GM12891 (cell line): ENCODE measurements around the gene SYCP2L.
A peak's percentile ranks its signal among the peaks of the same experiment; 100 is the strongest.
"Not testable (repeated sequence)": the region's sequence is repeated elsewhere in the genome, so short reads cannot be mapped to it uniquely, and the experiment has no call there.

Experiments used
- DNase-seq: peaks from one replicate; pipeline ENCODE4 v3.0.0; 2011; ENCODE audit warnings: low spot score; ENCODE audit not compliant: insufficient read length
- FAIRE-seq: peaks from 2 replicates; lab custom pipeline; 2011; peaks lifted over from hg19 to GRCh38; lab: Jason Lieb, UNC
- PAX5 ChIP-seq: IDR thresholded peaks from 2 replicates; pipeline ENCODE4 v1.6.1; 2011; ENCODE audit warnings: low read length, moderate library complexity, mild to moderate bottlenecking; ENCODE audit not compliant: insufficient read depth, severe bottlenecking
- POLR2A ChIP-seq: IDR thresholded peaks from 2 replicates; pipeline ENCODE4 v1.6.1; 2011; ENCODE audit warnings: low read depth, low read length, control low read depth
- POLR2AphosphoS5 ChIP-seq: IDR thresholded peaks from 2 replicates; pipeline ENCODE4 v1.6.1; 2011; ENCODE audit warnings: low read depth, low read length, control low read depth
- POU2F2 ChIP-seq: IDR thresholded peaks from 2 replicates; pipeline ENCODE4 v1.6.1; 2011; ENCODE audit warnings: low read depth, mild to moderate bottlenecking, control low read depth, low read length, moderate library complexity
- SPI1 ChIP-seq: IDR thresholded peaks from 2 replicates; pipeline ENCODE4 v1.6.1; 2011; ENCODE audit warnings: low read depth, low read length, control low read depth
- TAF1 ChIP-seq: IDR thresholded peaks from 2 replicates; pipeline ENCODE4 v1.6.1; 2011; ENCODE audit warnings: low read depth, low read length, control low read depth

The SYCP2L gene

DNA sequence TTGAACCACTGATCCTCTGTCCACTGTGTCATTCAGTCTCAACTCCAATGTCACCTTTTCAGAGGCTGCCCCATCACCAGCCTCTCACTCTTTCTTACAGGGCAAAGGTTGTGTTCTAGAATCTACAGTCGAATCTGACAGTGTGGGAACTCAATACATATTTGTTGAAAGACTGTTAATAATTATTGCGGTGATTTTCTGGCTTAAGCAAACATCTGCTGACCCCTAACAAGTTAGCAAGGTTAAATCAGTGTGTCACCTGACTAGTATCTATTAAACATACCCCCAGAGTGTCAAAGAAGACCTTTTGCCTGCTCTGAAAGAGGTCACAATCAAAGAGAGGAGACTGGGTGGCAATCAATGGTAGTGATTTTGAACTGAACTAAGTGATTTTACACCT, 115.3 kb downstream of the SYCP2L start:
- FAIRE-seq = no peak
- TF ChIP-seq TAF1 (no peak), PAX5 (no peak), POU2F2 (no peak), POLR2A (no peak), POLR2AphosphoS5 (no peak), SPI1 (no peak)
- no peak for DNase-seq

DNA sequence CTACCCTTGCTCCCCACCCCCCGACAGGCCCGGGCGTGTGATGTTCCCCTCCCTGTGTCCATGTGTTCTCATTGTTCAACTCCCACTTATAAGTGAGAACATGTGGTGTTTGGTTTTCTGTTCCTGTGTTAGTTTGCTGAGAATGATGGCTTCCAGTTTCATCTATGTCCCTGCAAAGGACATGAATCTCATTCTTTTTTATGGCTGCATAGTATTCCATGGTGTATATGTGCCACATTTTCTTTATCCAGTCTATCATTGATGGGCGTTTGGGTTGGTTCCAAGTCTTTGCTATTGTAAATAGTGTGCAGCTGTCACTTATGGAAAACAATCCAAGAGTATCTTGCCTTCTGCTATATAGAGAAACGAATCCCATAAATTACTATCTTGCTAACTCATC, 116.4 kb downstream of the SYCP2L start:
- not testable (repeated sequence) for FAIRE-seq, DNase-seq

DNA sequence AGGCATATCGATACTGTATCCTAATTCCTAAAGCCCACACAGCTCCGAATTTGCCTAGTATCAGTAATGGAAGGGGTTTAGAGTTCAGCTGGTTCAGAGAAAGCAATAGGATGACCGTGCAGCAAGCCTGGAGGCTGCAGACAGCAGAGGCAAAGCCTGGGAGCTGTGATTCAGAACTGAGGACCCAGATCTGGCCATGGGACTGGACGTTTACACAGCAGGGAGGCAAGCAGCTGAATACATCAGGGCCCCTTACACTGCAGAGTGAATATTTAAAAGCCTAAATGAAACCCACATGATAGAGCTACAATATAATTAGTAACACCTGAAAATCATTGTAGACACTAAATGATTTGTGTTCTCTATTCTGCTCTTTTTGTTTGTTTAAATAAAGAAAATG, 119.2 kb downstream of the SYCP2L start:
- FAIRE-seq (no peak), DNase-seq (no peak)
- no peak for TF ChIP-seq PAX5
- TF ChIP-seq POU2F2 = no peak
- TF ChIP-seq SPI1 = no peak
- TF ChIP-seq POLR2A = no peak

DNA sequence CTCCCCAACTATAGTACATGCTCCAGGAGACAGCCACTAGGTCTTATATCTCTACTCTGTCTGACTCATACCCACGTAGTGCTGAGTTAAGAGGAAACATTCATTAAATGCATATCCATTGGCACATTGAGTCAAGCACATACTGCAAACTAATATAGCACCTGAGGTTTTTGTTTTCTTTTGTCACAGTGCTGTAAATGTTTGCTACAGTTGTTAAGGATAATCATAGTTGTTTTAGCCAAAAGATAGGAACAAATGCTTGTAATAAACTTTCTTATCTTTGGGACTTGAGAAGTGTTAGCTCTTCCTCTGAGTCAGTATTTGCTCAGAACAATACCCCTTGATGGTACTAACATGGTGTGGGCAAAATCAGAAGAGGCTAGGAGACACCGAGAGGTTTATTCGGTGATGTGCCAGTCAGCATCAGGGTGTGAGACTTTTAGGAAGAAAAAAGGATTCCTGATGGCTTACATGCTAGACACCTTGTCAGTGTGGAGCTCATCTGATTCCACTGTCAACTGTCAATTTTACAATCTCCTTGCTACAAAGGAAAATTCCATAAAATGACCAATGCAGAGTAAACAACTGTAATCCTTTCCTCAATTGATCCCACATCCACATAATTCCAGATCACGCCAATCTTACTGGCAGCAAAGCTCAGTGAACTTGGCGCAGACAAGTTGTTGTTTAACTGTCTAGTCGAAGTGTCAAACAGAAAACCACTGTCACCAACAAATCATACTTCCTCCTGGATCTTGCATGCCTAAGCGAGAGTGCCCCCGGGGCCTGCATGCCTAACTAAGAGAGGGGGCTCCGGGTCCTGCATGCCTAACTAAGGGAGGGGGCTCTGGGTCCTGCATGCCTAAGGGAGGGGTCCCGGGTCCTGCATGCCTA, 121.1 kb downstream of the SYCP2L start:
- no peak for FAIRE-seq
- DNase-seq = no peak
- TF ChIP-seq SPI1 (no peak), POLR2AphosphoS5 (no peak), PAX5 (no peak)

DNA sequence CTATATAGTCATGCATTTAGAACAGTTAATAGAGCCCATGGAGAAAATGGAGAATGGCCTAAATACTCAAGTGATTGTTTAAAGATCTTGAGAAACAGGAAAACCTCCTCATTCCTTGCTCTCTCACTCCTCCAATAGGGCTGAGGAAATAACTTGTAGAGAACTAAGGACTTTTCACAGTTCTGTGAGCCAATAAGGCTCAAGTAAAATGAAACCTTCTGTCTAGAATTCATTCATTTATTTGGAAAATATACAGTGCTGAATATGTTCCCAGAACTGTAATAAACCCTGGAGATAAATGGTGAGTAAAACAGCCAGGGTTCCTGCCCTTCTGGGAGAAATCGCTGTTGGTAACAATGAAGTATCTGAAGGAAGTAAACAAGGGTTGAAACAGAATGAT, 122.0 kb downstream of the SYCP2L start:
- FAIRE-seq (no peak), DNase-seq (no peak)
- TF ChIP-seq PAX5 (no peak), POU2F2 (no peak), TAF1 (no peak), POLR2AphosphoS5 (no peak), POLR2A (no peak), SPI1 (no peak)

DNA sequence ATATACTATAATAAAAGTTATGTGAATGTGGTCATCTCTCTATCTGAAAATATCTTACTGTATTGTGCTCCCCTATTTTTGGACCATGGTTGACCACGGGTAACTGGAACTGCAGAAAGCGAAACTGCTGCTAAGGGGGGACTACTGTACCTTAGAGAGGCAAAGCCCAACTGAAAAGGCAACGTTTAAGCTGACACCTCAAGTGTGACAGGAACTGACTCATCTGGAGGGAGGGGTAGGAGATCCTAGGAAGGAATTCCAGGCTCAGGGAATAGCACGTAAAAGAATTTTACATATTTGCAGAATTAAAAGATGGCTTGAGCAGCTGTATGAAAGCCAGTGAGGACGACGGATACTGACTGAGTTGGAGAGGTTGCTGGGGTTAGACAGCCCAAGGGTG, 122.5 kb downstream of the SYCP2L start:
- TF ChIP-seq SPI1 = no peak
- no peak for TF ChIP-seq POLR2AphosphoS5
- TF ChIP-seq POLR2A = no peak
- no peak for TF ChIP-seq POU2F2
- no peak for TF ChIP-seq PAX5
- TF ChIP-seq TAF1 = no peak
- FAIRE-seq = no peak
- peak; percentile 18 for DNase-seq

DNA sequence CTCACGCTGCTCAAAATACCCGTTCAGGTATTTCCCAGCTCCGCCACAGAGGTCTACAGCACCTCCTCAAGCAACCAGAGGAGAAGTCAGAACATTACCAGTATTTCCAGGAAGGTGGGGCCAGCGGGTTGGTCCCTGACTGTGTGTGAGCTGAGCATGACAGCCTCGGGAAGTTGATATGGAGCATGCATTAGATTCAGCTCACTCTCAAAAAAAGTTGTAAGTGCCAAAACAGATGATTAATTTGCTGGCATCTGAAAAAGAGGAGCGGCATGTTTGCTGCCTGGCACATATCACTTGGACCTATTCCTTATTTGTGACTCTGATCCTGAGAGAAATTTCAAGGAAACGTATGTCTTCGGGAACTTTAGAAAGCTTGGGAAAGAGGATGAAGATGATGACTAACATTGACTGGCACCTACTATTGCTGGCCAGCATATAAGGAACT, 125.0 kb downstream of the SYCP2L start:
- no peak for TF ChIP-seq POLR2A
- TF ChIP-seq POLR2AphosphoS5 = no peak
- TF ChIP-seq SPI1 = no peak
- TF ChIP-seq TAF1 = no peak
- no peak for TF ChIP-seq PAX5
- no peak for TF ChIP-seq POU2F2
- FAIRE-seq (no peak), DNase-seq (no peak)

DNA sequence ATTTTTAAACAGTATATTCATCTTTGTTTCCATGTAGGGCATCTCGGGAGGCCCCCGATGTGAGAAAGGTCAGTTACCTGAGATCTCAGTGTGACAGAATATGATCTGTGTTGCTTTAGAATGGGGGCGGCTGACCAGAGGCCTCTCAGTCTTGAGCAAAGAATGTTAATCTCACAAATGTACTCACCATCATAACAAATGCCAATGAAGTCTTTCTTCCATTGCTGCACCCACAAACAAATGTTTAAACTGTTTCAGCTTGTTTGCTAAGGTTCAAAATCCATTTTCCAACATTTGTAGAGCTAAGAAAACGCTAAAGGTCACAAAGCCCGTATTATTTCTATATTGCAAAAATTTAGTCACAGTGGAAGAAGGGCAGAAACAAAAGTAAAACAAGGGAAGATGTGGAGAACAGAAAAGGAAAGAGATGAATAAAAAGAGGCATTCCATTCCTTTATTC, 125.5 kb downstream of the SYCP2L start:
- TF ChIP-seq SPI1 (no peak), TAF1 (no peak), POLR2A (no peak), PAX5 (no peak), POU2F2 (no peak), POLR2AphosphoS5 (no peak)
- FAIRE-seq = no peak

DNA sequence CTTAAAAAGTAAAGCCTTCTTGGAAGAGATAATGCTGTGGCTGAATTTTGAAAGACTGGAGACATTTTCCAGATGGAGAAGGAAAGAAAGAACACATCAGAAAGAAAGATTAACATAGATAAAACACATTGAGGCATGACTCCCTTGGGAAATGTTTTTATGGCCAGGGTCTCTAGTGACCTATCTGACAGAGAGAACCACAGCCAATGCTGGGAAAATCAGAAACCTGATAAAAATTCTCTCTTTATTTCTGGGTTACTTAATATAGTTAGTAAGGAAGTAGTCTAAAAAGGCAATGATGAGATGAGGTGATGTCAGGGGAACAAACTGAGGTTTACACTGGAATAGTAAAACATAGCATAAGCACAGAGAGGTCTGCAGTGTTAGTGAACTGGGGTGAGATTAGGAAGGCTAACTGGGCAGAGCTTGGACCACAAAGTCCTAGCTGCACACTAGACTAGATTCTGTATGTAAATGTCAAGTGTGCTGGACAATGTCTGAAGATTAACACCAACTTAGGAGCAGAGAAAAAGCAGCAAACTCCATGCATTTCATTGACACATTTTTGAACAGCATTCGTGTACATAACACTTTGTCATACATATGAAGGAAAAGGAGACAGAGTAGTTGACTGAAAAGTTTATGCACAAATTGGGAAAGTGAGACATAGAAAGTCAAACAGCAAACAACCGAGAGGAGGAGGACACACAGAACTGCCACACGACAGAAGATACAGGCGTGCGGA, 126.3 kb downstream of the SYCP2L start:
- DNase-seq = no peak
- no peak for FAIRE-seq
- TF ChIP-seq POLR2AphosphoS5 = no peak
- TF ChIP-seq POU2F2 = no peak
- no peak for TF ChIP-seq POLR2A
- no peak for TF ChIP-seq PAX5
- no peak for TF ChIP-seq TAF1
- no peak for TF ChIP-seq SPI1

More for the DNA sequence above, 125.5 kb downstream of the SYCP2L start:
- DNase-seq = no peak

DNA sequence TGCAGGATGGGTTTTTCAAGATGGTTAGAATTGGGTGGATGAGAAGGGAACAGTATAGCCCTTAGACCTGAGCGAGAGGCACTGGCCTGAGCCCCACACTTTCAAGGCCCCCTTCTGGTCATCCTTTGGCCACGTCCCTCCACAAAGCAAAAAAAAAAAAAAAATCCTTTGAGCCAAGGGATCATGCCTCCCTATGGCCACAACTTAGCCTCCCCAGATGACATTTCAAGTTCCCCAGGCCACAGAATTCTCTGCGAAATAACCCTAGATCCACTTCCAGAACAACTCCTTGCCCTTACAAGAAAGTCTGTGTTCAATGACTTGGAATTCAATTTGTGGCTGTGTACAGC, 126.8 kb downstream of the SYCP2L start:
- FAIRE-seq (no peak), DNase-seq (no peak)

DNA sequence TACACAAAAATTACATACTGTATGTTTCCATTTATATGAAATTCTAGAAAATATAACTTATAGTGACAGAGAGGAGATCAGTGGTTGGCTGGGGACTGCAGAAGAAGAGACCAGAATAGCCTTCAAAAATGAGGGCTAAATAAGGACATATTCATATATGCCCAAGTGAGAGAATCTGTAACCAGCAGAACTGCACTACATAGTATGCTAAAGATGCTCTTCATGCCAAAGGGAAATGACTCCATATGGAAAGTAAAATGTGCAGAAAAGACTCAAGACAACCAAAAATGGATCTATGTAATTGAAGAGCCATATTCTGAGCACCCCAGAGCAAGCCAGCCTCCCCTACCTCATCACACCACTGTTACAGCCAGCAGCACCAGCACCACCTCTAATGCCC, 128.2 kb downstream of the SYCP2L start:
- TF ChIP-seq POLR2A = no peak
- TF ChIP-seq POLR2AphosphoS5 = no peak
- FAIRE-seq (no peak), DNase-seq (no peak)

More for the DNA sequence above, 126.8 kb downstream of the SYCP2L start:
- no peak for TF ChIP-seq PAX5
- TF ChIP-seq SPI1 = no peak
